Lower lobe of right lung (tissue), 2 donors: ENCODE data around the gene CFAP100. TPM values are rescaled to one million over a fixed set of nuclear protein-coding genes. Genes with fewer than 3 reads are reported as not detected.

Experiments
- ATAC-seq, 2 donors: fragments of 200-7000 bp; cut with Tn5 transposase; one replicate each; pipeline ENCODE4 v1.9.1; 2020 to 2022; ENCODE audit warnings: mild to moderate bottlenecking in 2 of 2, moderate library complexity in 2 of 2
- DNase-seq: peaks from one replicate; pipeline ENCODE4 v3.0.0-alpha.2; 2020
- H3K27ac ChIP-seq: fragments of 200-600 bp; one replicate; pipeline ENCODE4 v1.8.0; 2022
- H3K27me3 ChIP-seq: fragments of 200-600 bp; one replicate; pipeline ENCODE4 v1.8.0; 2022; ENCODE audit warnings: low read depth
- H3K36me3 ChIP-seq: fragments of 200-600 bp; one replicate; pipeline ENCODE4 v1.8.0; 2022; ENCODE audit warnings: mild to moderate bottlenecking
- H3K4me1 ChIP-seq: fragments of 200-600 bp; one replicate; pipeline ENCODE4 v1.8.0; 2022
- H3K4me3 ChIP-seq: fragments of 200-600 bp; one replicate; pipeline ENCODE4 v1.8.0; 2022; ENCODE audit warnings: mild to moderate bottlenecking
- H3K9me3 ChIP-seq: fragments of 200-600 bp; one replicate; pipeline ENCODE4 v1.8.0; 2022
- CTCF ChIP-seq: fragments of 200-600 bp; IDR thresholded peaks from one replicate; pipeline ENCODE4 v1.8.0; 2022; ENCODE audit warnings: antibody characterized with exemption, mild to moderate bottlenecking
- intact Hi-C: fragments of 100-400 bp; cut with DNase I; formaldehyde crosslinking; loops from one replicate; pipeline ENCODE4 v1.11.0; 2022
- total RNA-seq: library from RNA; stranded (reverse); fragmentation: NEBNext Ultra II Directional; extraction: Animal tissue kit (Norgen Biotek cat#: 25700); gene quantifications from one replicate; pipeline ENCODE4 v1.2.1, GENCODE V29; 2021
- donor health status: DM: no; HTN: yes; CAD: no; lungs with severe emphysema.

CFAP100 gene
- total RNA-seq, 1 donor from 2014 or later: 21.5 TPM

- DNase-seq (no peak), ATAC-seq (no peak)
- Histone ChIP-seq H3K27ac (no peak overlapping the region), H3K4me1 (no peaks in the 10 kb centered on the region), H3K27me3 (no peaks in the 10 kb centered on the region), H3K9me3 (no peaks in the 10 kb centered on the region), H3K36me3 (peaks cover 95% of the 10 kb centered on the region), H3K4me3 (no peak overlapping the region)
- intact Hi-C loops: no loop called here
- TF ChIP-seq CTCF: no peak
These were observed 59.9 kb downstream of the CFAP100 start for GRCh38 chr3:126454437-126455198.

- peak; percentile 30 to 36 for ATAC-seq
- no peaks in the 10 kb centered on the region for H3K27me3 ChIP-seq
- peak; percentile 39 for DNase-seq
- no peaks in the 10 kb centered on the region for H3K9me3 ChIP-seq
- no peak overlapping the region for H3K27ac ChIP-seq
- H3K36me3 ChIP-seq: peaks cover 95% of the 10 kb centered on the region
- no peaks in the 10 kb centered on the region for H3K4me1 ChIP-seq
- H3K4me3 ChIP-seq: no peak overlapping the region
- intact Hi-C loops: no loop called here
- no peak for TF ChIP-seq CTCF
These were observed 61.5 kb downstream of the CFAP100 start for GRCh38 chr3:126456211-126456610.

- no peaks in the 10 kb centered on the region for H3K27me3 ChIP-seq
- peaks cover 95% of the 10 kb centered on the region for H3K36me3 ChIP-seq
- intact Hi-C loops: no loop called here
- no peak overlapping the region for H3K4me3 ChIP-seq
- TF ChIP-seq CTCF: no peak
- DNase-seq: peak; percentile 32
- H3K27ac ChIP-seq: no peak overlapping the region
- ATAC-seq: peak; percentile 12 to 32
- no peaks in the 10 kb centered on the region for H3K9me3 ChIP-seq
- H3K4me1 ChIP-seq: no peaks in the 10 kb centered on the region
These were observed 62.2 kb downstream of the CFAP100 start for GRCh38 chr3:126456766-126457388.

GRCh38 chr3:126459111-126459762 lies 64.5 kb downstream of the CFAP100 start:
- intact Hi-C loops: no loop called here
- H3K36me3 ChIP-seq: peaks cover 99% of the 10 kb centered on the region
- no peak for DNase-seq

GRCh38 chr3:126459763-126460127 lies 65.0 kb downstream of the CFAP100 start:
- no peak for TF ChIP-seq CTCF
- DNase-seq (no peak), ATAC-seq (no peak)
- H3K4me3 ChIP-seq: no peak overlapping the region
- H3K36me3 ChIP-seq: peaks cover 99% of the 10 kb centered on the region
- peaks cover 2% of the 10 kb centered on the region for H3K4me1 ChIP-seq
- H3K9me3 ChIP-seq: no peaks in the 10 kb centered on the region
- no peak overlapping the region for H3K27ac ChIP-seq
- H3K27me3 ChIP-seq: no peaks in the 10 kb centered on the region
- intact Hi-C loops: no loop called here

More at GRCh38 chr3:126459111-126459762, 64.5 kb downstream of the CFAP100 start:
- no peak for TF ChIP-seq CTCF
- Histone ChIP-seq H3K27ac (no peak overlapping the region), H3K9me3 (no peaks in the 10 kb centered on the region), H3K27me3 (no peaks in the 10 kb centered on the region), H3K4me3 (no peak overlapping the region), H3K4me1 (no peaks in the 10 kb centered on the region)
- no peak for ATAC-seq
